Smooth muscle cell of the brain vasculature (primary cell): ENCODE results near the gene ACKR4.
"Not testable (repeated sequence)": the region's sequence is repeated elsewhere in the genome, so short reads cannot be mapped to it uniquely, and the experiment has no call there.

ENCODE experiments used
- DNase-seq: peaks from one replicate; pipeline ENCODE4 v3.0.0-alpha.2; 2012; ENCODE audit warnings: low read depth, low spot score

The ACKR4 gene

DNA sequence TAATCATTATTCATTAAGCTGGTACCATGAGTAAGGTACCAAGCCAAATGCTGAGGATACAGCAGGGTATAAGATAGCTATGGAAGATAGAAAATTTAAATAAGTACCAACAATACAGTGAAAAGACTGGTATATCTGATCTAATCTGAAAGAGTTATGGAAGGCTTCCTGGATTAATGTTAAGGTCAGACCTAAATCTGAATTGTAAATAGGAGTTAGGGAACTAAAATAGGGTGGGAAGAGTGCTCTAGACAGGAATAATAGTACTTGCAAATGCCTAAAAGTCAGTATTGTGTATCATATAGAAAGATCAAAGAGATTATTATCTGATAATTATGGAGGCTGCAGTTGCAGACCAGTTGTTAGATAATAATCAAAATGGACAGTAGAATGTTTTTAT is 2.6 kb upstream of the ACKR4 start:
- DNase-seq: no peak

DNA sequence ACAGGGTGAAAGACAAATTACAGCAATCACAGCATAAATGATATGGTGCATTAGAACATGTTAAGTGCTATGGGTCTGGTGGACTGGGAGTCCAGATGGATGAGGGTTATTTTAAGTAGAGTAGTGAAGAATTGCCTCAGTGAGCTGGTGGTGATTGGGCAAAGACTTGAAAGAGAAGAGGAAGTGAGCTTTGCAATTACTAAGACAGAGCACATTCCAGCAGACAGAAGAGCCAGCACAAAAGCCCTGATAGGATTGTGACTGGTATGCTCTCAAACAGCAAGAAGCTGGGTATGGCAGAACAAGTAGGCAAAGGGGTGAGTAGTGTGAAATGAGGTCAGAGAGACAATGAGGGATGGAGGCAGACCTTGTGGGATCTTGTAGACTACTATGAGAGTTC is 2.1 kb upstream of the ACKR4 start:
- no peak for DNase-seq

DNA sequence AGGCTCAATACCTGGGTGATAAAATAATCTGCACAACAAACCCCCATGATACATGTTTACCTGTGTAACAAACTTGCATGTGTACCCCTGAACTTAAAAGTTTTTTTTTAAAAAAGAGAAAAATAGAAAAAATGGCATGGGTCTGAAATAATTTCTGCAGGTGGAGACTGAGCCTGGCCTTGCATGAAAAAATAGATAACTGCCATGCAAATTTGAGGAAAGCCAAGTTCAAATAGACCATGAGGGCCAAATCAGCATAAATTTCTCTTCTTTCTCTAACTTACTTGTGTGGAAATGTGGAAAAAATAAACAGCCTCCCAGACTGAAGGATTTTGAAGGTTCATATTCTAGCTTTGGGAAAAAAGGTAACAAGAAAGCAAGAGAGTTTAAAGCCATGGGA is 744 bp upstream of the ACKR4 start:
- DNase-seq: no peak

DNA sequence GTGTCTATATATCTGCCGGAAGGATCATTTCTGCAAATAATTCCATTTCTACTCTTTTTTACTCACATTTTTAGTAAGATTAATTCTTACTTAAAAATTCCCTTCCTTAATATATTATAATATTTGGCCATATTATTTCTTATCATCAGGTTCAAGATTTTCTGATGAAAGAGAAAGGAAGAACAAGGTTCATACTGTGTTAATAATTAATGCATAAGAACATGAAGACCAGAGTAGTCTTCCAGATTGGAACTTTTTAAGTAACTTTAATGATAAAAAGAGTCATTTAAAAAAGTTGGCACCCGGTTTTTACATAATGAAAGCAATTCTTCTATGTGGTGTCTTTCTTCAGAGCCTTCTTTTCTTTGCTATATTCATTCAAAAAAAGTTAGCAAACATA is 590 bp downstream of the ACKR4 start:
- DNase-seq: no peak

GRCh38 chr3:132598181-132598580 is 1.1 kb downstream of the ACKR4 start:
- DNase-seq: no peak

GRCh38 chr3:132600614-132601013 is 3.5 kb downstream of the ACKR4 start:
- DNase-seq: not testable (repeated sequence)

DNA sequence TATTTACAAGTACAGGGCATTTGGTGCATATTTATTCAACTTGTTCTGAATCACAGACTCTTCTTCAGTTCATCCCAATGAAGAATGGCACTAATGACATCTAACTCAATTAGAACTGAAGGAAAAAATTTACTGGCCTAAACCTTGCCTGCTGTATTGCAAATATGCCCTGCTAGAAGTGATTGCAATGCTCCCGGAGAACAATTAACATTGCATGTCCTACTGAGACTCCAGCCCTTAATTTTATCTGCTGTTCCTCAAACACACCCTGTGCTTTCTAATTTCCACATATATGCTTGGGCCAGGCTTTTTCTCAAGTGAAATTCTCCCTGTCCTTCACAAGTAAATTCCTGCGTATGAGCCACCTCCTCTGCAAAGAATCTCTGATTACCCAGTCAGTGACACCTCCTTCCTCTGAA is 8.3 kb downstream of the ACKR4 start:
- no peak for DNase-seq

- no peak for DNase-seq
These were observed 9.0 kb downstream of the ACKR4 start for GRCh38 chr3:132606085-132606484.

DNA sequence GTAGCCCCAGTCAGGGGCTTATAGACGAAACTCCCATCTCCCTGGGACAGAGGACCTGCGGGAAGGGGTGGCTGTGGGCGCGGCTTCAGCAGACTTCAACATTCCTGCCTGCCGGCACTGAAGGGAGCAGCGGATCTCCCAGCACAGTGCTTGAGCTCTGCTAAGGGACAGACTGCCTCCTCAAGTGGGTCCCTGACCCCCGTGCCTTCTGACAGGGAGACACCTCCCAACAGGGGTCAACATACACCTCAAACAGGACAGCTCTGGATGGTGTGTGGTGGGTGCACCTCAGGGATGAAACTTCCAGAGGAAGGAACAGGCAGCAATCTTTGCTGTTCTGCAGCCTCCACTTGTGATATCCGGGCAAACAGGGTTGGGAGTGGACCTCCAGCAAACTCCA is 9.6 kb downstream of the ACKR4 start:
- not testable (repeated sequence) for DNase-seq

DNA sequence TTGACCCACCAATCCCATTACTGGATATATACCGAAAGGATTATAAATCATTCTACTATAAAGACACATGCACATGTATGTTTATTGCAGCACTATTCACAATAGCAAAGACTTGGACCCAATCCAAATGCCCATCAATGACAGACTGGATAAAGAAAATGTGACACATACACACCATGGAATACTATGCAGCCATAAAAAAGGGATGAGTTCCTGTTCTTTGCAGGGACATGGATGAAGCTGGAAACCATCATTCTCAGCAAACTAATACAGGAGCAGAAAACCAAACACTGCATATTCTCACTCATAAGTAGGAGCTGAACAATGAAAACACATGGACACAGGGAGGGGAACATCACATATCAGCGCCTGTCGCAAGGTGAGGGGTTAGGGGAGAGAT is 18.2 kb downstream of the ACKR4 start:
- DNase-seq: not testable (repeated sequence)

DNA sequence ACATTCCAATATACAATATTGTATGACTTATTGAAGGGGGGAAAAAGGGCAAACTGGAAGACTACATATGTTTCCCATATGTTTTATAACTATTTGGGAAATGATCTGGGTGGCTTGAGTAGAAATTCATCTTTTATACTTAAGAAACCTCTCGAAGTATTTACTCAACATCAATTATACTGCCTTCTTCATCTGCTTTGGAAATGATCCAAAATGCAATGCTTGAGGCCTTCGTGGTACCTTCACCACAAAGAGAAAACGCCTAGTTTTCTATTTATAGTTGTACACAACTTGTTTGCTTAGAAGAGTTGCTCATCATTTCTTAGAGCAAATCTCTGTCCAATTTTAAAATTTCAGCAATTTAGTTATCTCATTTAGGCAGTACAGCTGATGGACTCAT is 18.8 kb downstream of the ACKR4 start:
- no peak for DNase-seq

DNA sequence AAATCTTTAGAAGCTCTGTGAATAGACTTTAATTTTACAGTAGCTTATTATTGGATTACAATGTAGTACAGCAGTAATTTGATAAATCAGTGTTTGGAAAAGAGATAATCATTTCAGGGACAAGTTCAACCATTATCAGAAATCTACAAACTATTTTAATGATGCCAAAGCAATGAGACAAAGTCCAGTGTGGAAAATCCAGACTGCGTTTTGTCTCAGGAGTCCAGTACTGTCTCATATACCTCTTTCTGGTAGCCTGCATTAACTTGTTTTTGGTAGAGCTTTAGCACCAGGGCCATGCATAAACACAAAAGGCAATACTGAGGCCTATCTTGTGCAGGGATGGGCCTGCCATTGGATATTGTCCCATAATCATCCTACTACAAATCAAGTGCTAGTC is 19.7 kb downstream of the ACKR4 start:
- no peak for DNase-seq

- DNase-seq: no peak
These were observed 25.1 kb downstream of the ACKR4 start for GRCh38 chr3:132622148-132622547.

- DNase-seq: no peak
These were observed 25.7 kb downstream of the ACKR4 start for GRCh38 chr3:132622761-132623160.

DNA sequence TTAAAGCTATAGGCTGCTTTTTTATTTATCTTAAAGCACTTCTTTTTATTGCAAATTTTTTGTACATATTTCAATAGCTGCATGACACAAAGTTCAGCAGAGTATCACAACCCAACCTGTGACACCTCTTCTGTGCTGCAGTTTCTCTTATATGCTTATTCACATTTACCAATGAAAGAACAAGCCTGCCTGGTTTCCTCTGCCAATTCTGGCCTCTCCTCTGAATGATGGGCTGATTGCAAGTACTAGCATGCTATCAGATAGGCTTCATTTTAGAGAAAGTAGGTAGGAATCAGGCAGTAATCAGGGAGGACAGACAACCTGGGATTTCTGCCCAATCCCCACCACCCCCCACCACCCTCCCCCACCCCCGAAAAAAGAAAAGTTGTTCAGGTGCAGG is 26.6 kb downstream of the ACKR4 start:
- DNase-seq: no peak

GRCh38 chr3:132624790-132625189 is 27.7 kb downstream of the ACKR4 start:
- no peak for DNase-seq

GRCh38 chr3:132625613-132626012 is 28.5 kb downstream of the ACKR4 start:
- DNase-seq: no peak

- DNase-seq: no peak
These were observed 29.9 kb downstream of the ACKR4 start for GRCh38 chr3:132626955-132627354.

GRCh38 chr3:132628157-132628556 is 31.1 kb downstream of the ACKR4 start:
- DNase-seq: no peak

GRCh38 chr3:132629928-132630327 is 32.9 kb downstream of the ACKR4 start:
- no peak for DNase-seq

DNA sequence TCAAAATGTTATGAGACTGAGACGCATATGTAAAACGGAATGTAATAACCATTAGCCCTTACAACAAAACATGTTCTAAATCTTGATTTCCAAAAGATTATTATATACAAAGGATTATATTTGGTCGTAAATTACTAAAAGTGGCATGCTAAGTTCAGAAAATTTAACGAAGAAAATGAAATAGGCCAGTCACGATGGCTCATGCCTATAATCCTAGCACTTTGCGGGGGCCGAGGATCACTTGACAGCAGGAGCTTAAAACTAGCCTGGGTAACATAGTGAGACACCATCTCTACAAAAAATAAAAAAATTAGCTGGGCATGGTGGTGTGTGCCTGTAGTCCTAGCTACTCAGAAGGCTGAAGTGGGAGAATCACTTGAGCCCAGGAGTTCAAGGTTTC is 33.5 kb downstream of the ACKR4 start:
- DNase-seq: no peak

- no peak for DNase-seq
These were observed 38.0 kb downstream of the ACKR4 start for GRCh38 chr3:132635052-132635451.

DNA sequence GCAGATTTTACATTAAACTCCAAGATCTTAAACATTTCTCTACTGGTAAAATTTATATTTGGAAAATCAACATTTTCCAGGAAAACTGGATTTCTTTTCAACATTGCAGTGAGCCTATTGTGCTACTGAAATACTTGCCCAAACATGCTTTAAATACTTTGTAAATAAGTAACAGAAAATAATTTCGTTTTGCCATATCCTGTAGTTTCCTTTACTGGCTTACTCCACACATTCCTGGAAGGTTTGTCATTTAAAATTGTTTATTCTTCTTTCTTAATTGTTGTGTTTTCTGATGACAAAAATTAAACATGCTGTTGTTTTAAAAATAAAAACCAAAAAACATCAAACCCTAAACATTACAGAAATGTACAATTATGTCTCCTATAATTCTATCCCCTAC is 40.5 kb downstream of the ACKR4 start:
- no peak for DNase-seq

- DNase-seq: no peak
These were observed 41.6 kb downstream of the ACKR4 start for GRCh38 chr3:132638706-132639105.

DNA sequence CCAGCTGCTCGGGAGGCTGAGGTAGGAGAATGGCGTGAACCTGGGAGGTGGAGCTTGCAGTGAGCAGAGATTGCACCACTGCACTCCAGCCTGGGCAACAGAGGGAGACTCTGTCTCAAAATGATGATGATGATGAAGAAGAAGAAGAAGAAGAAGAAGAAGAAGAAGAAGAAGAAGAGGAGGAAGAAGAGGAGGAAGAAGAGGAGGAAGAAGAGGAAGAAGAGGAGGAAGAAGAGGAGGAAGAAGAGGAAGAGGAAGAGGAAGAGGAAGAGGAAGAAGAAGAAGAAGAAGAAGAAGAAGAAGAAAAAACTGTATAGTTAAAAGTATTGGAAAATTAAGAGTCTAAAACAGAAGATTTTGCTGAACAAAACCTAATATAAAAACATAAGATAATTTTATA is 44.4 kb downstream of the ACKR4 start:
- DNase-seq: not testable (repeated sequence)
